MCF 10A (cell line): ENCODE data around the gene GXYLT2. TPM values are rescaled to one million over a fixed set of nuclear protein-coding genes. Genes with fewer than 3 reads are reported as not detected.

ENCODE experiments used
- BruUV-seq: library from RNA; stranded (reverse); fragments of 400-500 nt; replicated peaks from 2 replicates; lab custom pipeline; 2021; lab: Mats Ljungman, UMichigan
- CTCF ChIA-PET: fragments of 300-600 bp; sonication (Branson Sonifier 250); formaldehyde crosslinking; extraction: SDS; loops from one replicate; lab custom pipeline; 2021; ENCODE audit warnings: antibody characterized with exemption, inconsistent platforms; lab: Yijun Ruan, JAX
- POLR2A ChIA-PET: fragments of 300-600, 350-650 bp; sonication (Branson Sonifier 250); formaldehyde crosslinking; extraction: SDS; loops from one replicate; lab custom pipeline; 2020; ENCODE audit warnings: antibody characterized with exemption, inconsistent platforms; lab: Yijun Ruan, JAX
- DNase-seq: peaks from one replicate; pipeline ENCODE4 v3.0.0-alpha.2; 2018; ENCODE audit not compliant: unreplicated experiment
- H3K27ac Mint-ChIP-seq: one replicate; pipeline ENCODE4 v1.8.0; 2022; ENCODE audit warnings: mild to moderate bottlenecking, low read depth, mixed read lengths; ENCODE audit not compliant: unreplicated experiment
- H3K27me3 Mint-ChIP-seq: one replicate; pipeline ENCODE4 v1.8.0; 2022; ENCODE audit warnings: mixed read lengths; ENCODE audit not compliant: insufficient read depth, unreplicated experiment
- H3K36me3 Mint-ChIP-seq: one replicate; pipeline ENCODE4 v1.8.0; 2022; ENCODE audit warnings: mild to moderate bottlenecking, moderate library complexity, mixed read lengths; ENCODE audit not compliant: insufficient read depth, unreplicated experiment
- H3K4me1 Mint-ChIP-seq: one replicate; pipeline ENCODE4 v1.8.0; 2022; ENCODE audit warnings: mixed read lengths; ENCODE audit not compliant: insufficient read depth, unreplicated experiment
- H3K4me3 Mint-ChIP-seq: one replicate; pipeline ENCODE4 v1.8.0; 2022; ENCODE audit warnings: mild to moderate bottlenecking, moderate library complexity, mixed read lengths; ENCODE audit not compliant: unreplicated experiment
- H3K9me3 Mint-ChIP-seq: one replicate; pipeline ENCODE4 v1.8.0; 2022; ENCODE audit warnings: mixed read lengths; ENCODE audit not compliant: unreplicated experiment
- intact Hi-C: fragments of 100-400 bp; cut with micrococcal nuclease; formaldehyde crosslinking; loops from 2 replicates; pipeline ENCODE4 v1.14.1; 2022
- total RNA-seq: library from RNA; stranded (reverse); gene quantifications from 2 replicates; pipeline ENCODE4 v1.2.3, GENCODE V29; 2022
- TF ChIP-seq, protein P1 (sequence below): fragments of 200-600 bp; IDR thresholded peaks from one replicate; pipeline ENCODE4 v1.8.0; 2022; ENCODE audit warnings: antibody characterized with exemption, mild to moderate bottlenecking; ENCODE audit not compliant: unreplicated experiment

Gene GXYLT2
- total RNA-seq, 1 experiment from 2014 or later = 3.9 TPM

DNA sequence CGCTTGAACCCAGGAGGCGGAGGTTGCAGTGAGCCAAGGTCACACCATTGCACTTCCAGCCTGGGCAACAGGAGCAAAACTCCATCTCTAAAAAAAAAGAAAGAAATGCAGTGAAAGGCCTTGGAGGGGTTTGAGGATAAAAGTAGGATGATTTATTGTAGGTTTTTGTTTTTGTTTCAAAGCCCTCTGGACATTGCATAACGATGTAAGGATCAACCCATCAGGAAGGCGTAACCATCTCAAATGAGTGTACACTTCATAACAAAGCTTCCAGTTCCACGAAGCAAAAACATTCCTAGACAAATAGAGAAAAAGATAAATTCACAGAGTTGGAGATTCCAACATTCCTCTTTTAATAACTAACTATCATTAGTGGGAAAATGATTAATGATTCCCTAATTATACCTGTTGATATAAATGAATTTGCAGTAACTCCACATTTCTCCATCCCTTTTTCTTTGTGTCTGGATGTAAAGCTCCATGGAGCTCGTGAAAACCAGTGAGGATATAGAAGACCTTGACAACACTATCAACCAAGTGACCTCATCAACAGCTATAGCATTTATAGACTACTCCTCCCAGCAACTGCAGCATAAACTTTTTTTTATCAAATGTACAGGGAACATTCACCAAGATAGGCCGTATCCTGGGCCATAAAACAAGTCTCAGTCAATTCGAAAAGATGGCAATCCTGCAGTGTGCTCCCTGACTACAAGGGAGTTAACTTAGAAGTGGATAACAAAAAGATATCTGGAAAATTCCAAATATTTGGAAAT lies 60.1 kb downstream of the GXYLT2 start:
- Mint-ChIP-seq H3K27me3 (no peaks in the 10 kb centered on the region), H3K36me3 (no peaks in the 10 kb centered on the region), H3K4me3 (no peak overlapping the region), H3K4me1 (peaks cover 8% of the 10 kb centered on the region), H3K27ac (no peak overlapping the region), H3K9me3 (no peaks in the 10 kb centered on the region)
- POLR2A ChIA-PET = no interaction called here
- no peak for DNase-seq
- BruUV-seq = no TSS peak
- CTCF ChIA-PET = interaction anchor here (0.6 to 1.9 kb wide), 2 partner anchors 97 to 108 kb away, joined by 3 to 6 read pairs; no protein-coding TSS in a partner anchor
- TF ChIP-seq, protein P1, sequence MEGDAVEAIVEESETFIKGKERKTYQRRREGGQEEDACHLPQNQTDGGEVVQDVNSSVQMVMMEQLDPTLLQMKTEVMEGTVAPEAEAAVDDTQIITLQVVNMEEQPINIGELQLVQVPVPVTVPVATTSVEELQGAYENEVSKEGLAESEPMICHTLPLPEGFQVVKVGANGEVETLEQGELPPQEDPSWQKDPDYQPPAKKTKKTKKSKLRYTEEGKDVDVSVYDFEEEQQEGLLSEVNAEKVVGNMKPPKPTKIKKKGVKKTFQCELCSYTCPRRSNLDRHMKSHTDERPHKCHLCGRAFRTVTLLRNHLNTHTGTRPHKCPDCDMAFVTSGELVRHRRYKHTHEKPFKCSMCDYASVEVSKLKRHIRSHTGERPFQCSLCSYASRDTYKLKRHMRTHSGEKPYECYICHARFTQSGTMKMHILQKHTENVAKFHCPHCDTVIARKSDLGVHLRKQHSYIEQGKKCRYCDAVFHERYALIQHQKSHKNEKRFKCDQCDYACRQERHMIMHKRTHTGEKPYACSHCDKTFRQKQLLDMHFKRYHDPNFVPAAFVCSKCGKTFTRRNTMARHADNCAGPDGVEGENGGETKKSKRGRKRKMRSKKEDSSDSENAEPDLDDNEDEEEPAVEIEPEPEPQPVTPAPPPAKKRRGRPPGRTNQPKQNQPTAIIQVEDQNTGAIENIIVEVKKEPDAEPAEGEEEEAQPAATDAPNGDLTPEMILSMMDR = no peak
- intact Hi-C loops = no loop called here

DNA sequence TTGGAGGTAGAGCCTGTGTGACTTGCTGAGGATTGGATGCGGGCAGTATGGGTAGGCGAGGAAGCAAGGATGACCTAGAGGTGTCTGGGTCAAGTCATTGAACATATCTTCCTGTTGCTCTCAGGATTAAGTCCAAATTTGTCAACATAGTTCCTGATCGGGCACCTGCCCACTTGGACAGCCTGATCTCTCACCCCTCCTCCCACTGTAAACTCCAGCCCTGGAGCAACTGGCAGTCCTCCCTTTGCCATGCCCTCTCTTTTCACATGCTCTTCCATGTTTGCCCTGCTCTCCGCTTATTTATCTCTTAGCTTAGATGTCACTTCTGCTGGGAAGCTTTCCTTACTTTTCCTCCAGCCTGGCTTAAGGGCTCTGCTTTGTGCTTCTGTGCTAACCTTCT lies 61.2 kb downstream of the GXYLT2 start:
- CTCF ChIA-PET = interaction anchor here (0.6 kb wide), 1 partner anchor 103 kb away, joined by 4 read pairs; no protein-coding TSS in a partner anchor
- POLR2A ChIA-PET = no interaction called here

DNA sequence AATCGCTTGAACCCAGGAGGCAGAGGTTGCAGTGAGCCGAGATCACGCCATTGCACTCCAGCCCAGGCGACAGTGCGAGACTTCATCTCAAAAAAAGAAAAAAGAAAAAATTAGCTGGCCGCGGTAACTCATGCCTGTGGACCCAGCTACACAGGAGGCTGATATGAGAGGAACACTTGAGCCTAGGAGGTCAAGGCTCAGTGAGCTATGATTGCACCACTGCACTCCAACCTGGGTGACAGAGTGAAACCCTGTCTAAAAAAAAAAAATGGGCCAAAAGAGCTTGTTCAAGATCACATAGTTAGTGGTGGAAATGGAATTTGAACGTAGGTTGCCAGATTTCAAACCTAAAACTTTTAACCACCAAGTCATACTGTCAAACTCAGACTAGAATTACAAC lies 62.5 kb downstream of the GXYLT2 start:
- TF ChIP-seq, protein P1 = no peak
- no peak overlapping the region for H3K27ac Mint-ChIP-seq
- no peaks in the 10 kb centered on the region for H3K27me3 Mint-ChIP-seq
- H3K36me3 Mint-ChIP-seq = no peaks in the 10 kb centered on the region
- no peak for DNase-seq
- intact Hi-C loops = no loop called here
- no peaks in the 10 kb centered on the region for H3K9me3 Mint-ChIP-seq
- CTCF ChIA-PET = interaction anchor here (0.6 to 1.0 kb wide), 3 partner anchors 10 to 135 kb away, joined by 3 to 4 read pairs (median 3); no protein-coding TSS in a partner anchor
- POLR2A ChIA-PET = no interaction called here
- no peak overlapping the region for H3K4me3 Mint-ChIP-seq
- H3K4me1 Mint-ChIP-seq = peaks cover 4% of the 10 kb centered on the region
- BruUV-seq = no TSS peak

More for the DNA sequence above, 61.2 kb downstream of the GXYLT2 start:
- peaks cover 8% of the 10 kb centered on the region for H3K4me1 Mint-ChIP-seq
- TF ChIP-seq, protein P1 = no peak
- H3K27ac Mint-ChIP-seq = no peak overlapping the region
- BruUV-seq = no TSS peak
- no peak for DNase-seq
- no peaks in the 10 kb centered on the region for H3K9me3 Mint-ChIP-seq
- H3K27me3 Mint-ChIP-seq = no peaks in the 10 kb centered on the region
- intact Hi-C loops = no loop called here
- no peak overlapping the region for H3K4me3 Mint-ChIP-seq
- no peaks in the 10 kb centered on the region for H3K36me3 Mint-ChIP-seq

DNA sequence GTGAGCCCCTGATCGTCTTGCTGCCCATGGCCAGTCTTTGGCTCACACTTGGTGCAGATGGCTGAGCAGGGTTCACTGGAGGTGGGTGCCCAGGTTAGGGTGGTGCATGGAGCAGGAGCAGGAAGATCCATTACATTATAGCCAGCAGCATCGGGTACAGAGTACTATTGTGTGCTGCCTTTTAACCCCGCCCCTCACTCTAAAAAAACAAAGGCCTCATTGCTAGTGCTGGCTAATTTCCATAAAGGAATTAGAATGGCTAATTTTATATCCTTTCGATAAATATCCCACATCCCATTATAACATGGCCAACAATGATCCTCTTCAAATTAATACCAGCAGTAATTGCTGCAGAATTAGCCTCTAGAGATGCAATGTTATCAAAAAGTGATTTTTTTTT lies 63.0 kb downstream of the GXYLT2 start:
- no peak overlapping the region for H3K27ac Mint-ChIP-seq
- ChIA-PET CTCF (interaction anchor here (0.6 to 1.0 kb wide), 3 partner anchors 10 to 134 kb away, joined by 3 to 4 read pairs (median 3); no protein-coding TSS in a partner anchor), POLR2A (no interaction called here)
- no peaks in the 10 kb centered on the region for H3K4me1 Mint-ChIP-seq
- no peak overlapping the region for H3K4me3 Mint-ChIP-seq
- no peaks in the 10 kb centered on the region for H3K36me3 Mint-ChIP-seq
- H3K27me3 Mint-ChIP-seq = no peaks in the 10 kb centered on the region
- H3K9me3 Mint-ChIP-seq = no peaks in the 10 kb centered on the region
- no peak for DNase-seq
- intact Hi-C loops = no loop called here
- TF ChIP-seq, protein P1 = no peak
- BruUV-seq = no TSS peak
